NCI-H82 (cell line): ENCODE measurements around the gene OSBPL10.
"Not testable (repeated sequence)": the region's sequence is repeated elsewhere in the genome, so short reads cannot be mapped to it uniquely, and the experiment has no call there.

Source experiments
- DNase-seq: peaks from one replicate; lab custom pipeline; 2025; lab: John Stamatoyannopoulos, UW

OSBPL10 gene

GRCh38 chr3:31981206-31982181 is at the start of gene OSBPL10, which contains the start of gene ZNF860:
Gene OSBPL10, minus strand, starts transcription at chr3:31981262. Its CDS starts 83 bp downstream, at chr3:31981179.
Gene ZNF860, plus strand, starts transcription at chr3:31981750. Its CDS starts 7,330 bp downstream, at chr3:31989080.
- DNase-seq: peak; percentile 40

- no peak for DNase-seq
Measured at GRCh38 chr3:32026593-32026992, 45.5 kb upstream of the OSBPL10 start.

GRCh38 chr3:32022947-32023346 is 41.9 kb upstream of the OSBPL10 start:
- no peak for DNase-seq

- no peak for DNase-seq
Measured at GRCh38 chr3:32021748-32022147, 40.7 kb upstream of the OSBPL10 start.

GRCh38 chr3:32021155-32021554 is 40.1 kb upstream of the OSBPL10 start:
- no peak for DNase-seq

GRCh38 chr3:32018757-32019564 is 37.9 kb upstream of the OSBPL10 start:
- peak; percentile 56 for DNase-seq

GRCh38 chr3:32017286-32017685 is 36.2 kb upstream of the OSBPL10 start:
- no peak for DNase-seq

GRCh38 chr3:32015638-32016037 is 34.6 kb upstream of the OSBPL10 start:
- not testable (repeated sequence) for DNase-seq

GRCh38 chr3:32010699-32011098 is 29.6 kb upstream of the OSBPL10 start:
- DNase-seq: peak; percentile 5

GRCh38 chr3:32009957-32010356 is 28.9 kb upstream of the OSBPL10 start:
- no peak for DNase-seq

GRCh38 chr3:32009101-32009500 is 28.0 kb upstream of the OSBPL10 start:
- DNase-seq: no peak

- DNase-seq: peak; percentile 30
Measured at GRCh38 chr3:32004113-32004765, 23.2 kb upstream of the OSBPL10 start.

- no peak for DNase-seq
Measured at GRCh38 chr3:32003380-32003779, 22.3 kb upstream of the OSBPL10 start.

GRCh38 chr3:32002561-32003368 is 21.7 kb upstream of the OSBPL10 start:
- no peak for DNase-seq

- DNase-seq: no peak
Measured at GRCh38 chr3:32000877-32001276, 19.8 kb upstream of the OSBPL10 start.

GRCh38 chr3:31999907-32000439 is 18.9 kb upstream of the OSBPL10 start:
- DNase-seq: no peak

GRCh38 chr3:31997500-31997899 is 16.4 kb upstream of the OSBPL10 start:
- no peak for DNase-seq

GRCh38 chr3:31996195-31996594 is 15.1 kb upstream of the OSBPL10 start:
- no peak for DNase-seq

GRCh38 chr3:31995026-31995425 is 14.0 kb upstream of the OSBPL10 start:
- not testable (repeated sequence) for DNase-seq

- DNase-seq: no peak
Measured at GRCh38 chr3:31993843-31994242, 12.8 kb upstream of the OSBPL10 start.

- not testable (repeated sequence) for DNase-seq
Measured at GRCh38 chr3:31992995-31993394, 11.9 kb upstream of the OSBPL10 start.
